PC-3 (cell line): ENCODE results near the gene TAF5L.

ENCODE experiments used
- CTCF ChIP-seq: fragments of 300-600 bp; sonication (generic); conservative IDR thresholded peaks from 2 replicates; pipeline ENCODE4 v1.5.1; 2017; ENCODE audit warnings: antibody characterized with exemption, low read depth, mild to moderate bottlenecking, low read length
- EZH2 ChIP-seq: fragments of 300-600 bp; sonication (generic); IDR thresholded peaks from one replicate; pipeline ENCODE4 v1.6.1; 2017; ENCODE audit warnings: antibody characterized with exemption, mild to moderate bottlenecking, low read length; ENCODE audit not compliant: unreplicated experiment

GRCh38 chr1:229624521-229625070, 1.3 kb downstream of the TAF5L start:
- TF ChIP-seq CTCF, result no peak
- no peak for TF ChIP-seq EZH2
